Measurements from ENCODE around the gene PDZD7.

PDZD7 gene

DNA sequence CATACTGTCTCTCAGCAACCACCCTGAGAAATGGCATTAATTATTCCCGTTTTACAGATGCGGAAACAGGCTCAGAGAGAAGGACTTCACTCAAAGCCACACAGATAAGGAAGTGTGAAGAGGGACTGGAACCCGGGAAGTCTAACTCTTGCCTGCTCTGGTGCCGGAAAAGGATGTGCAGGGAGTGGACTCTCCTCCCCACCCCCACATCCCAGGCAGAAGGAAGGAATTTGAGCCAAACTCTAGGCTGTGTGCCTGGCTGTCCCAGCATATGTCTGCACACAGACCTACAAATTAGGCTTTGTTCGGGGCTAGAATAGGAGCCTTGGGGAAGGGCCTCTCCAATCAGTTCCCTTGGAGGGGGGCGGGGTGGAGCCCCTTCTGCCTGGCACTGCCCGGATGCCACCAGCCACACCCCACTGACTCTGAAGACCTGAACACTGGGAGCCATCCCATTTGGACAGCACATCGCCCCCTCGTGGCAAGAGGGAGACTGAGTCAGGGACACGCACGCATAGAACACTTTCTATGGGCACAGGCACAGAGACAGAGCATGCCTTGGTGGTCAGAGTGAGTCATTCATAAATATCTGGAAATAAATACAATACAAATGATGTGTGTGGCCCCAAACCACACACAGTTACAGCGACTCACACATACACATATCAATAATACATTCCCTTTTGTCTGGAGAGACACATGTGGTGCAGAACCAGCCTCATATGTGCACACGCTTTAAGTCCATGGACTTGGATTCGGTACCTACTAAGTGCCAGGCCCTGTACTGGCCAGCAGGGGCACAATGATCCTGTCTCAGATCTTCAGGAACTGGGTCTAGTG, 18.2 kb downstream of the PDZD7 start:
- peaks cover 4 to 9% of the 10 kb centered on the region in 2 donors for H3K27me3 ChIP-seq (ENCODE audit: control insufficient read depth in 1 of 2, insufficient read depth in 2 of 2, low read length in 2 of 2)
- H3K4me1 ChIP-seq (ENCODE audit: control insufficient read depth in 1 of 2, insufficient read depth in 2 of 2, low read length in 2 of 2), result peaks cover 10 to 12% of the 10 kb centered on the region in 2 donors
- H3K4me3 ChIP-seq (ENCODE audit: low read depth in 1 of 2, low read length in 2 of 2), result no peak overlapping the region
- no peaks in the 10 kb centered on the region for H3K9me3 ChIP-seq (ENCODE audit: control insufficient read depth in 1 of 2, low read length in 2 of 2)
- H3K36me3 ChIP-seq (ENCODE audit: control insufficient read depth in 1 of 2, insufficient read depth in 2 of 2, low read length in 2 of 2), result no peaks in the 10 kb centered on the region
- H3K27ac ChIP-seq (ENCODE audit: low read depth, low read length), result no peak overlapping the region
- H3K9ac ChIP-seq (ENCODE audit: low read depth in 1 of 2, low read length in 2 of 2), result no peak overlapping the region

DNA sequence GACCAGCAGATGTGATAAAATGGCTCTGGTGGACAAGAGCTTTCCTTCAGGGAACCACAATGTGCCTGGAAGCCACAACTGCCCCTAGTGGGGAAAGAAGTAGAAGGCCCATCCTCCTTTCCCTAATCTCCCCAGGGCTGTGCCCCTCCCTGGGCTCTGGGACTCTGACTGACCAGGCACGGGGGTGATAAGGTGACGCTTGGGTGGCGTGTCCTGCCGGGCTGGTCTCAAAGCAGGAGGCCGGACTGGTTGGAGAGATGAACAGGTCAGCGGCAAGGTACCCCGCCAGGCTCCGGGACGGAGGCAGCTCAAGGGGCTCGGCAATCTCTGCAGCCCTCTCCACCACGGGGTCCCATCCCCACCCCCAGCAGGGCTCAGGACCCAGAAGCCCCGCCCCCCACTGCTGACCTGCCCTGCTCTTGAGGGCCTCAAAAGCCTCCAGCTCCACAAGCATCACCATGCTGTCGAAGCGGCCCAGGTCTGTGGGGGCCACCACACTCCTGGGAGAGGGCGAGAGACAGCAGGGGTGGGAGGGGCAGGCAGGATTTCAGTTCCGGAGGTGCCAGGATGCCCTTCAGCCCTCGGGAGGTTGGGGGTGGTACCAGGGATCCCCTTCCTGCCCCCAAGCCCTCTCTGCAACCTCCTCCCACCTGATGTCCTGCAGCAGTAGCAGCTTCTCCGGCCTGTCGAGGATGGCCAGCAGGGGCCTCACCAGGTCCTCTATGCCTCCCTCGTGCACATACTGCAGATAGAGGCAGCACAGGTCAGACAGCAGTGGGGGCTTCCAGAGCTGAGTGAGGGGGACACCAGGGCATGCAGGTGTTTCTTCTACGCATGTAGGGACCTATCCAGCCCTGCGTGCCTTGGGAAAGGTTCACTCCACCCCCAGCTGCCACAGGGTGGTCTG, 19.2 kb downstream of the PDZD7 start:
- H3K4me3 ChIP-seq (ENCODE audit: low read depth in 1 of 2, low read length in 2 of 2), result no peak overlapping the region
- H3K9ac ChIP-seq (ENCODE audit: low read depth in 1 of 2, low read length in 2 of 2), result no peak overlapping the region
- H3K4me1 ChIP-seq (ENCODE audit: control insufficient read depth in 1 of 2, insufficient read depth in 2 of 2, low read length in 2 of 2), result peaks cover 10 to 19% of the 10 kb centered on the region in 2 donors
- H3K27me3 ChIP-seq (ENCODE audit: control insufficient read depth in 1 of 2, insufficient read depth in 2 of 2, low read length in 2 of 2), result peaks cover under 1 to 9% of the 10 kb centered on the region in 2 donors
- H3K36me3 ChIP-seq (ENCODE audit: control insufficient read depth in 1 of 2, insufficient read depth in 2 of 2, low read length in 2 of 2), result peaks cover 0 to 3% of the 10 kb centered on the region in 2 donors
- H3K27ac ChIP-seq (ENCODE audit: low read depth, low read length), result no peak overlapping the region
- H3K9me3 ChIP-seq (ENCODE audit: control insufficient read depth in 1 of 2, low read length in 2 of 2), result no peaks in the 10 kb centered on the region

DNA sequence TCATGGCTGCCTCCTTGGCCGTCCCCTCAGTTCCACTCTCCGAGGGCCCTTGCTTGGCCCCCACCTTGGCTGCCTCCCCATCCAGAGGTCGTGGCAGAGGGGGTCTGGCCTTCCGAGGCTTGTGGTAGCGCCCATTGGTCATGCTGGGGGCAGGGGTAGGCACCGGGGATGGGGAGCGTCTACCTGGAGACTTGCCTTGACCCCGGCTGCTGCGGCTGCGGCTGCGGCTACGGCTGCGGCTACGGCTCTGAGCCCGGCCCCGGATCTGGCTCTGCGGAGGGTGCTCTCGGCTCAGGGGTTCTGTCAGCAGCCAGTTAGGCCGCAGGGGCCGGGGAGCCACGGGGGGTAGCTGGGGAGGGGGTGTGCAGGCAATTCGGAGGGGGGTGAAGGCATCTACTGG, 20.6 kb downstream of the PDZD7 start:
- Histone ChIP-seq H3K4me3 (ENCODE audit: low read depth in 1 of 2, low read length in 2 of 2) (no peak overlapping the region), H3K4me1 (ENCODE audit: control insufficient read depth in 1 of 2, insufficient read depth in 2 of 2, low read length in 2 of 2) (peaks cover 10 to 24% of the 10 kb centered on the region in 2 donors), H3K27ac (ENCODE audit: low read depth, low read length) (no peak overlapping the region), H3K9ac (ENCODE audit: low read depth in 1 of 2, low read length in 2 of 2) (no peak overlapping the region), H3K36me3 (ENCODE audit: control insufficient read depth in 1 of 2, insufficient read depth in 2 of 2, low read length in 2 of 2) (peaks cover 0 to 18% of the 10 kb centered on the region in 2 donors), H3K27me3 (ENCODE audit: control insufficient read depth in 1 of 2, insufficient read depth in 2 of 2, low read length in 2 of 2) (no peaks in the 10 kb centered on the region), H3K9me3 (ENCODE audit: control insufficient read depth in 1 of 2, low read length in 2 of 2) (no peaks in the 10 kb centered on the region)

GRCh38 chr10:101008823-101009423, 22.0 kb downstream of the PDZD7 start:
- H3K9ac ChIP-seq (ENCODE audit: low read depth in 1 of 2, low read length in 2 of 2), result no peak overlapping the region
- no peak overlapping the region for H3K27ac ChIP-seq (ENCODE audit: low read depth, low read length)
- no peaks in the 10 kb centered on the region for H3K27me3 ChIP-seq (ENCODE audit: control insufficient read depth in 1 of 2, insufficient read depth in 2 of 2, low read length in 2 of 2)
- no peaks in the 10 kb centered on the region for H3K9me3 ChIP-seq (ENCODE audit: control insufficient read depth in 1 of 2, low read length in 2 of 2)
- H3K36me3 ChIP-seq (ENCODE audit: control insufficient read depth in 1 of 2, insufficient read depth in 2 of 2, low read length in 2 of 2), result peaks cover 0 to 26% of the 10 kb centered on the region in 2 donors
- no peak overlapping the region for H3K4me3 ChIP-seq (ENCODE audit: low read depth in 1 of 2, low read length in 2 of 2)
- peaks cover 10 to 24% of the 10 kb centered on the region in 2 donors for H3K4me1 ChIP-seq (ENCODE audit: control insufficient read depth in 1 of 2, insufficient read depth in 2 of 2, low read length in 2 of 2)

DNA sequence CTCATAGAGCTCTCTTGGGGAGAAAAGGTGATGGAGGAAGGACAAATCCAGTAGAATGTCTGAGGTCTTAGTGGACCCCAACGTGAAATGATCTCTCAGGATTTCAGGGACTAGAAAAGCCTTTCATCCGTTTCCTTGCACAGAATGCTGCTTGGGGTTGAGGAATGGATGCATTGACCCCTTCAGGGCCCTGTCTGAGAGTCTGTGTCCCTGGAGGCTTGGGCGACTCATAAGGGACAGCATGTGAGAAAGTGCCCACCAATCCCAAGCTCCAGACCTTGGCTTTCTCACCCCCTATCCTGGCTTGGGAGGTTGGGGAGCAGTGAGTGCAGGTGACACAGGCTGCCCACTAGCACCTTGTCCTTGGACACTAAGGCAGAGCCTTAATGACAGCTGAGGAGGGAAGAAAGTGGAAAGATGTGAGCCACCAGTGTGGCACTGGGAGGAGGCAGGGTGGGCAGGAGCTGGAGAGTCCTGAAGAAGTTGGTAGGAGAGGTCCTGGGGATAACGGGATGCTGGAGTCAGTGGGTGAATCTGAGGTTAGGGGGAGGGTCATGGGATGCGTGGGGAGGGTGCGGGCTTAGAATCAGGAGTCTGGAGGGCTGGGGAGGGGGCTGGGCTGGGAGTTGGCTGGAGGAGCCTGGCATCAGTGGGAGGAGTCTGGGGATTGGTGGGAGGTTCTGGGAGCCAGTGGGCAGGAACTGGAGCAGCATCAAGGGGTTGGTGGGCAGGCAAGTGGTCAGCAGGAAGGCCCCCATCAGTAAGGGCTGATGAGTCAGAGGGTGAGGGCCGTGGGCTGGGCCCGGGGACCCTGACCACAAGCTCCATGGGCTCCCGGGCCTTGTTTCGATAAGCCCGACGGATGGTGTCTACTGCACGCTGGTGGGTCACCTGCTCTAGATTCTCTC, 22.8 kb downstream of the PDZD7 start:
- H3K36me3 ChIP-seq (ENCODE audit: control insufficient read depth in 1 of 2, insufficient read depth in 2 of 2, low read length in 2 of 2), result peaks cover 0 to 33% of the 10 kb centered on the region in 2 donors
- no peak overlapping the region for H3K27ac ChIP-seq (ENCODE audit: low read depth, low read length)
- H3K27me3 ChIP-seq (ENCODE audit: control insufficient read depth in 1 of 2, insufficient read depth in 2 of 2, low read length in 2 of 2), result no peaks in the 10 kb centered on the region
- peaks cover 6 to 20% of the 10 kb centered on the region in 2 donors for H3K4me1 ChIP-seq (ENCODE audit: control insufficient read depth in 1 of 2, insufficient read depth in 2 of 2, low read length in 2 of 2)
- no peaks in the 10 kb centered on the region for H3K9me3 ChIP-seq (ENCODE audit: control insufficient read depth in 1 of 2, low read length in 2 of 2)
- no peak overlapping the region for H3K9ac ChIP-seq (ENCODE audit: low read depth in 1 of 2, low read length in 2 of 2)
- H3K4me3 ChIP-seq (ENCODE audit: low read depth in 1 of 2, low read length in 2 of 2), result no peak overlapping the region

DNA sequence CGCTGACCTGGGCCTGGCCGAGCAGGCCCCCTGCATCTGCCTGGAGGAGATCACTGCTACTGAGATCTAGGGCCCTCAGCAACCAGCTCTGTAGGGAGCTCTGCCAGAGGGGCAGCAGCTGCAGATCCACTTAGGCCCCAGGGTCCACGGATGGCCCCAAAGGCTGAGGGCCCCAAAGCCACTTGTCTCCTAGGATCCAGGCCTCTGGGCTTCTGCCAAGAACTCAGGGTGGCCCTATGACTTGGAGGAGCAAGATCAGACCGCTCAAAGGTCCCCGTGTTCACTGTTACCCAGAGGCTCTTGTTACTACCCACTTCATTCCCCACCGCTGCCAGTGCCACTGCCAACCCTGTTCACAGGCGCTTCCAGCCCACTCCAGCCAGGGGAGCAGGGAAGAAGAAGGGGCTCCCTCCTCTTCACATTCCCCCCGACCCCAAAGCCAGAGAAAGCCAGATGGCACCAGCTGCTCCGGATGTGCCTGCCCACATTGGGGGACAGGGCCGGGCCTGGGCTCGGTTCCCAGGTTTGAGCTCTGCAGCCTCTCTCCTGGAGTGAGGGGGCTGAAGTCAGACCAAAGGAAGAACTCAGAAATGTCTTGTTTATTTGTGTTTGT, 23.7 kb downstream of the PDZD7 start:
- H3K4me1 ChIP-seq (ENCODE audit: control insufficient read depth in 1 of 2, insufficient read depth in 2 of 2, low read length in 2 of 2), result peaks cover 4 to 14% of the 10 kb centered on the region in 2 donors

GRCh38 chr10:101006593-101007098, 24.3 kb downstream of the PDZD7 start:
- Histone ChIP-seq H3K4me1 (ENCODE audit: control insufficient read depth in 1 of 2, insufficient read depth in 2 of 2, low read length in 2 of 2) (peaks cover 8 to 19% of the 10 kb centered on the region in 2 donors), H3K9me3 (ENCODE audit: control insufficient read depth in 1 of 2, low read length in 2 of 2) (no peaks in the 10 kb centered on the region), H3K27ac (ENCODE audit: low read depth, low read length) (no peak overlapping the region), H3K27me3 (ENCODE audit: control insufficient read depth in 1 of 2, insufficient read depth in 2 of 2, low read length in 2 of 2) (no peaks in the 10 kb centered on the region), H3K36me3 (ENCODE audit: control insufficient read depth in 1 of 2, insufficient read depth in 2 of 2, low read length in 2 of 2) (peaks cover 0 to 37% of the 10 kb centered on the region in 2 donors), H3K9ac (ENCODE audit: low read depth in 1 of 2, low read length in 2 of 2) (no peak overlapping the region), H3K4me3 (ENCODE audit: low read depth in 1 of 2, low read length in 2 of 2) (no peak overlapping the region)

More for the DNA sequence above, 23.7 kb downstream of the PDZD7 start:
- H3K36me3 ChIP-seq (ENCODE audit: control insufficient read depth in 1 of 2, insufficient read depth in 2 of 2, low read length in 2 of 2), result peaks cover 0 to 37% of the 10 kb centered on the region in 2 donors
- peak overlapping the region; percentile 17 for H3K27ac ChIP-seq (ENCODE audit: low read depth, low read length)
- H3K4me3 ChIP-seq (ENCODE audit: low read depth in 1 of 2, low read length in 2 of 2), result no peak overlapping the region
- no peak overlapping the region for H3K9ac ChIP-seq (ENCODE audit: low read depth in 1 of 2, low read length in 2 of 2)
- no peaks in the 10 kb centered on the region for H3K9me3 ChIP-seq (ENCODE audit: control insufficient read depth in 1 of 2, low read length in 2 of 2)
- H3K27me3 ChIP-seq (ENCODE audit: control insufficient read depth in 1 of 2, insufficient read depth in 2 of 2, low read length in 2 of 2), result no peaks in the 10 kb centered on the region

DNA sequence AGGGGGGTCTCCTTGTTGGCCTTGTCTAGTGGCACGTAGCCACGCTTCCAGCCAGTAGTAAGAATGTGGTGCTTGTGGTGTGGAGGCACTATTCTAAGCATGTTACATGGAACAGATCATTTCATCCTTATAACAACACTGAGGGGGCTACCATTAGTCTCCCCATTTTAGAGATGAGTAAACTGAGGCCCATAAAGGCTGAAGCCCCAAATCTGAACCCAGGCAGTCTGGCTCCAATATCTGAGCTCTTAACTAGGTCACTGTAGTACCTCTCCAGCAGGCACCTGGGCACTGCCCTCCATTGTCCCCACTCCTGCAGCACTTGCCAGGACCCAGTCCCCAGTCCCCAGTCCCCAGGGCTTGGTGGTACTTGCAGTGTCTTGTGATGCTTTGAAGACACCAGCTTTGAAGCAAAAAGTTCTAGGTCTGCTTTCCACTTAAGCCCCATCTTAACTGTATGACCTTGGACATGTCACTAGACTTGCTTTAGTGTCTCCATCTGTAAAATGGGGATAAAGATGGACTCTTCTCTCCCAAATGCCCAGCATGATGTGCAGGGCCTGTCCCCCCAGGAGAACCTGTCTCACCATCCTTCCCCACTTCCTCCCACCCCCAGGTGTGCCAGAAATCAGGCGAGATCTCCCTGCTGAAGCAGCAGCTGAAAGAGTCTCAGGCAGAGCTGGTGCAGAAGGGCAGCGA, 24.9 kb downstream of the PDZD7 start:
- H3K27me3 ChIP-seq (ENCODE audit: control insufficient read depth in 1 of 2, insufficient read depth in 2 of 2, low read length in 2 of 2), result no peaks in the 10 kb centered on the region
- no peak overlapping the region for H3K27ac ChIP-seq (ENCODE audit: low read depth, low read length)
- H3K9me3 ChIP-seq (ENCODE audit: control insufficient read depth in 1 of 2, low read length in 2 of 2), result no peaks in the 10 kb centered on the region
- no peak overlapping the region for H3K4me3 ChIP-seq (ENCODE audit: low read depth in 1 of 2, low read length in 2 of 2)
- no peak overlapping the region for H3K9ac ChIP-seq (ENCODE audit: low read depth in 1 of 2, low read length in 2 of 2)
- H3K36me3 ChIP-seq (ENCODE audit: control insufficient read depth in 1 of 2, insufficient read depth in 2 of 2, low read length in 2 of 2), result peaks cover 0 to 37% of the 10 kb centered on the region in 2 donors
- H3K4me1 ChIP-seq (ENCODE audit: control insufficient read depth in 1 of 2, insufficient read depth in 2 of 2, low read length in 2 of 2), result peaks cover 11 to 26% of the 10 kb centered on the region in 2 donors
